NCI-H226 (cell line): ENCODE measurements around the gene RBM6.
"Not testable (repeated sequence)": the region's sequence is repeated elsewhere in the genome, so short reads cannot be mapped to it uniquely, and the experiment has no call there.

Source experiments
- DNase-seq: peaks from one replicate; pipeline ENCODE4 v3.0.0-alpha.2; 2015

Gene RBM6

GRCh38 chr3:49984394-49984793 is 44.4 kb downstream of the RBM6 start:
- DNase-seq, result no peak

- no peak for DNase-seq
These were observed 52.4 kb downstream of the RBM6 start for GRCh38 chr3:49992326-49992725.

- DNase-seq, result no peak
These were observed 54.5 kb downstream of the RBM6 start for GRCh38 chr3:49994476-49994875.

- DNase-seq, result no peak
These were observed 56.1 kb downstream of the RBM6 start for GRCh38 chr3:49996016-49996415.

- no peak for DNase-seq
These were observed 57.9 kb downstream of the RBM6 start for GRCh38 chr3:49997862-49998261.

- no peak for DNase-seq
These were observed 58.4 kb downstream of the RBM6 start for GRCh38 chr3:49998326-49998725.

- DNase-seq, result no peak
These were observed 61.6 kb downstream of the RBM6 start for GRCh38 chr3:50001511-50001910.

- no peak for DNase-seq
These were observed 63.3 kb downstream of the RBM6 start for GRCh38 chr3:50003216-50003615.

- no peak for DNase-seq
These were observed 63.9 kb downstream of the RBM6 start for GRCh38 chr3:50003824-50004223.

- DNase-seq, result peak; percentile 66
These were observed 69.0 kb downstream of the RBM6 start for GRCh38 chr3:50008931-50009330.

GRCh38 chr3:50010959-50011358 is 71.0 kb downstream of the RBM6 start:
- peak; percentile 78 for DNase-seq

- DNase-seq, result no peak
These were observed 76.0 kb downstream of the RBM6 start for GRCh38 chr3:50015918-50016317.

- peak; percentile 38 for DNase-seq
These were observed 88.4 kb downstream of the RBM6 start for GRCh38 chr3:50028346-50028745.

GRCh38 chr3:50031201-50031600 is 91.3 kb downstream of the RBM6 start:
- DNase-seq, result not testable (repeated sequence)

- DNase-seq, result no peak
These were observed 105.0 kb downstream of the RBM6 start for GRCh38 chr3:50044976-50045375.

- no peak for DNase-seq
These were observed 107.5 kb downstream of the RBM6 start for GRCh38 chr3:50047426-50047825.

- DNase-seq, result no peak
These were observed 110.4 kb downstream of the RBM6 start for GRCh38 chr3:50050361-50050760.

- DNase-seq, result no peak
These were observed 117.8 kb downstream of the RBM6 start for GRCh38 chr3:50057756-50058155.

- peak; percentile 12 for DNase-seq
These were observed 128.2 kb downstream of the RBM6 start for GRCh38 chr3:50068134-50068533.

GRCh38 chr3:50078091-50078490 is 138.1 kb downstream of the RBM6 start:
- DNase-seq, result no peak

- no peak for DNase-seq
These were observed 138.7 kb downstream of the RBM6 start for GRCh38 chr3:50078622-50079021.

- not testable (repeated sequence) for DNase-seq
These were observed 145.0 kb downstream of the RBM6 start for GRCh38 chr3:50084951-50085350.

GRCh38 chr3:50088725-50089608 is 149.0 kb downstream of the RBM6 start, which contains the start of gene RBM5:
RBM5 (plus strand) TSS chr3:50088919; CDS start chr3:50090435, 1,516 bp downstream.
- peak; percentile 64 for DNase-seq

- no peak for DNase-seq
These were observed 149.6 kb downstream of the RBM6 start for GRCh38 chr3:50089609-50089945.

GRCh38 chr3:50090984-50091383 is 151.0 kb downstream of the RBM6 start:
- no peak for DNase-seq
